ENCODE results near the gene NRGN. TPM values are rescaled to one million over a fixed set of nuclear protein-coding genes. Genes with fewer than 3 reads are reported as not detected.

Gene NRGN
- total RNA-seq, 1 donor from 2014 or later, result 17.3 TPM

DNA sequence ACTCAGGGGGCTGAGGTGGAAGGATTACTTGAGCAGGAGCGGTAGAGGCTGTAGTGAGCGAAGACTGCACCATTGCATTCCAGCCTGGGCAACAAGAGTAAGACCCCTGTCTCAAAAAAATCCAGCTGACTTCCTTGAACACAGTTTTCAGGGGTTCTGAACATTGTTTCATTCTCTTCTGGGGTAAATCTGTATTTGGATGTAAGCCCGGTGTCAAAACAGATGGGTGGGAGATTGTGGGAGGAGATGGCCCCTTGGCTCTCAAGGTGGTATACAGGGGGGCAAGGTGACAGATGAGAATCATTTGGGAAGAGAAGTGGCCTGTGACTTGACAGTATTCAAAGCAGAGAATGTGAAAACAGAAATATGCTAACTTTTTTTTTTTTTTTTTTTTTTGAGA is 17.6 kb downstream of the NRGN start:
- no peak overlapping the region for H3K4me3 Mint-ChIP-seq

DNA sequence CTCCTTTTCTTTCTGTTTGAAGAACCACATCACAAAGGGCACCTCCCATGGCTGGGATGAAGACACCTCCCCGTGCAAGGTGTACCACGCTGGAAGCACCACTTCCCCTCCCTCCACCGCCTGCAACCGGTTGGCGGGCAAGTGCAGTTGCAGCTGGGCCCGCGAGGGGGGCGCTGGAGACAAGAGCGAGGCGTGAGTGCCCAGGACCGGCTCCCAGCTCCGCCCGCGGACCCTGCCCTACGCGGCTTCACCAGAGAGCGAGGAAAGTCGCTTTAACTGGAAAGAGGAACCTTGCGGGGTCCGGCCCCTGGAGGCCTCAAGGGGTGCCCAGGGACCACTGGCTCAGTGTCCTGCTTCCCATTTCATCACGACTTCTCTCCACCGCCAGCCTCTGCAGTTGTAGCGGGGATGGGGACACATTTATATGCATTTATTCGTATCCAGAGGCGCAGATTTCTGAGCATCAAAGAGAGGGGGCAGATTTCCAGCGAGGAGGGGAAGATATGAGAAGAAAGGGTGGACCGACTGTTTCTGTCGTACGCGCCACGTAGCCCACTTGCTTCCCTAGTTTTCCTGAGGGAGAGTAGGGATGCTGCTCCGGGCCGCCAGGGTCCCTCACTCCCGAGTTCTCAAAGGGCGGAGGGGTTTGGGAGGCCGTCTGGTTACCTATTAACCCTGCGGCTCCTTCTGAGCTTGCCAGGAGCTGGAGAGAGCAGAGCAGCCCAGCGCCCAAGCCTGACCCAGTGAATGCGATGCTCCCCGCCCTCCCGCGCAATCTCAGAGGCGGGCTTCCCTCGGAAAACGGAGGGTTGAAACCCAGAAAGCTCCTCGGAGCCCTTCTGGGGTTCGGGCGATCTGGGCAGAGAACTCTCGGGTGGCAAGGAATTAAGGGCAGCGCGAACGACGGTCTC is 18.9 kb downstream of the NRGN start:
- peaks cover 86% of the 10 kb centered on the region for H3K27me3 Mint-ChIP-seq
- TF ChIP-seq, protein P1, sequence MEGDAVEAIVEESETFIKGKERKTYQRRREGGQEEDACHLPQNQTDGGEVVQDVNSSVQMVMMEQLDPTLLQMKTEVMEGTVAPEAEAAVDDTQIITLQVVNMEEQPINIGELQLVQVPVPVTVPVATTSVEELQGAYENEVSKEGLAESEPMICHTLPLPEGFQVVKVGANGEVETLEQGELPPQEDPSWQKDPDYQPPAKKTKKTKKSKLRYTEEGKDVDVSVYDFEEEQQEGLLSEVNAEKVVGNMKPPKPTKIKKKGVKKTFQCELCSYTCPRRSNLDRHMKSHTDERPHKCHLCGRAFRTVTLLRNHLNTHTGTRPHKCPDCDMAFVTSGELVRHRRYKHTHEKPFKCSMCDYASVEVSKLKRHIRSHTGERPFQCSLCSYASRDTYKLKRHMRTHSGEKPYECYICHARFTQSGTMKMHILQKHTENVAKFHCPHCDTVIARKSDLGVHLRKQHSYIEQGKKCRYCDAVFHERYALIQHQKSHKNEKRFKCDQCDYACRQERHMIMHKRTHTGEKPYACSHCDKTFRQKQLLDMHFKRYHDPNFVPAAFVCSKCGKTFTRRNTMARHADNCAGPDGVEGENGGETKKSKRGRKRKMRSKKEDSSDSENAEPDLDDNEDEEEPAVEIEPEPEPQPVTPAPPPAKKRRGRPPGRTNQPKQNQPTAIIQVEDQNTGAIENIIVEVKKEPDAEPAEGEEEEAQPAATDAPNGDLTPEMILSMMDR (conservative IDR thresholded peaks at IDR 0.05), result peak; percentile 82
- peak overlapping the region; percentile 65 for H3K27ac Mint-ChIP-seq
- H3K4me3 Mint-ChIP-seq, result peak overlapping the region; percentile 88
- peaks cover 3% of the 10 kb centered on the region for H3K36me3 Mint-ChIP-seq
- DNase-seq (ENCODE audit: extremely low spot score, unreplicated experiment), result no peak
- peaks cover 23% of the 10 kb centered on the region for H3K4me1 Mint-ChIP-seq (ENCODE audit: unreplicated experiment)
- no peaks in the 10 kb centered on the region for H3K9me3 Mint-ChIP-seq

More for the DNA sequence above, 17.6 kb downstream of the NRGN start:
- Mint-ChIP-seq H3K4me1 (ENCODE audit: unreplicated experiment) (peaks cover 16% of the 10 kb centered on the region), H3K27ac (no peak overlapping the region), H3K9me3 (no peaks in the 10 kb centered on the region), H3K36me3 (no peaks in the 10 kb centered on the region), H3K27me3 (peaks cover 86% of the 10 kb centered on the region)
- DNase-seq (ENCODE audit: extremely low spot score, unreplicated experiment), result no peak
- TF ChIP-seq, protein P1 (conservative IDR thresholded peaks at IDR 0.05), result no peak

DNA sequence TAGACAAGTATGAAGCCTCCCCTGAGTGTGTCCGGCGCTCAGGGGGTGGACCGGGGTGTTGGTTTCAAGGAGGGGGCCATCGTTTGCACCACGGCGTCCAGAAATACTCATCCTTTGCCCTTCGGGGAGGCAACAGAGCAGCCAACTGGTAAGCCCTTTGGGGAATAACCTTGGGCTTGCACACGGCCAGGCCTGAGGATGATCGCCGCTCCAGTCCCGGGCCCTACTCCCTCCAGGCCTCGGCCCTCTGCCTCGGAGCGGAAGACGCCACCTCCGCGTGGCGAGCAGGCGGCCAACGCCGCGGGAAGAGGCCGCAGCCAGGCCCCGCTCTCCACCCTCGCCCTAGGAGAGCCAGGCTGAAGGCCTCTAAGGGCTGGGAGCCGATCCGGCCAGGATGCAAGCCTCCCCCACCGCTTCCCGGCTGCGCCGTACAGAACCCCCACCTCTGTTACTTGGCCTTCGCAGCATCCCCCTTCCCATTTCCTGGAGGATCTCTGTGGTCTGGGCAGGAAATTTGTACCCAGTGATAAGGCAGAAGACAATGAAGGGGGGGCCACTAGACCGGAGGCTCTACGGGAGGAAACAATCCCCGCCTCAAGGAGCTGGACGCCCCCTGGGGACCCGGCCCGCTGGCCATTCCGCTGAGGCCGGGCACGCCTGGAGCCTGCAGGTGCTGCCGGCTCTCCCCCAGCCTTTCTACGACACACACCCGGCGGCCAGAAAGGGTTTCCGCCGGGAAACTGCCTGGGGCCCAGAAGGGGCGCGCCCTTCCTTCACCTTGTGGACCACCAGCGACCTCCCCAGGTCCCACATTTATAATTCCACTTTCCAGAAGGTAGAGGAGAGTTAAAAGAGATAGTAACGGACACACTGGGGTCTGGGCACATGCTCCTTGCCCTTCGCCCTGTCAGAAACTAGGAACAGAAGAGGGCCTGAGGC is 19.8 kb downstream of the NRGN start:
- TF ChIP-seq, protein P1 (conservative IDR thresholded peaks at IDR 0.05), result no peak
- Mint-ChIP-seq H3K36me3 (peaks cover 3% of the 10 kb centered on the region), H3K27me3 (peaks cover 80% of the 10 kb centered on the region), H3K9me3 (no peaks in the 10 kb centered on the region), H3K27ac (no peak overlapping the region), H3K4me1 (ENCODE audit: unreplicated experiment) (peaks cover 26% of the 10 kb centered on the region), H3K4me3 (peak overlapping the region; percentile 88)
- no peak for DNase-seq (ENCODE audit: extremely low spot score, unreplicated experiment)

DNA sequence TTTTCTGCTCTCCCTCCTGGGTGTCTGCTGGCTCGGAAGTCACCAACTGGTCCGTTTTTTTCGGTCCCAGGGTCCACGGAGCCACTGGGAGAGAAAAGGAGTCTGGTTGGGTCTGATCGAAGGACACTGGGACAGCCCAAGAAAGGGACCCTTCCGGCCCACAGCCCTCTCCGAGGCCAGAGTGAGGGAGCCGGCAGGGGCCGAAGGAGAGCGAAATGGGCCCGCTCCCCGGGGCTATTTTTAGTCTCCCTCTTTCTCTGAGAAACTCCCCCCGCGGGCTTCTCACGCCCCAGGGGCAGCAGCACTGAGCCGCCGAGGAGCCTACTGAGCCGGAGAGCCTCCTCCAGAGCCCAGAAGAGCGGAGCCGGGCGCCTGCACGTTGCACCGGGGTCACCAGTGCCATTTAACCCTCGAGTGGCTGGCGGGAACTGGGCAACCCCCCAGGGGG is 20.5 kb downstream of the NRGN start:
- DNase-seq (ENCODE audit: extremely low spot score, unreplicated experiment), result no peak
- Mint-ChIP-seq H3K36me3 (peaks cover 3% of the 10 kb centered on the region), H3K27ac (no peak overlapping the region), H3K4me1 (ENCODE audit: unreplicated experiment) (peaks cover 23% of the 10 kb centered on the region), H3K4me3 (peak overlapping the region; percentile 64), H3K27me3 (peaks cover 74% of the 10 kb centered on the region), H3K9me3 (no peaks in the 10 kb centered on the region)
- TF ChIP-seq, protein P1 (conservative IDR thresholded peaks at IDR 0.05), result no peak

DNA sequence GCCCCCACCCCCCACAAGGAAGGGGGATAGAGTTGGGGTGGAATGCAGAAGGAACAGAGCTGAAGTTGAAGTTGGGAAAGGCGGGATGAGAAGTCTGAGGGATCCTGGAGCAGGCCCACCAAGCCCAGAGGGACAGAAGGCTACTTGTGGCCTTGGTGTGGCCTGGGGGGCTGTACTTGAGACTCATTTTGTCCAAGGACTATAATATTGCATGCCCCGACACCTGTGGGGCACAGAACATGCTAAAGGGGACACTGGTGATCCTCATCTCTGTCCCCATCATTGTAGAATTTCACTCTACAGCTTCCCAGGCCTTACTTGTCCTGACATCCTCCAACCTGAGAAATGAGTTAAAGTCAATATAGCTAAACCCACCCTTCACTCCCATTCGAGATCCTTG is 21.1 kb downstream of the NRGN start:
- Mint-ChIP-seq H3K9me3 (no peaks in the 10 kb centered on the region), H3K27ac (no peak overlapping the region), H3K4me1 (ENCODE audit: unreplicated experiment) (peaks cover 23% of the 10 kb centered on the region), H3K27me3 (peaks cover 71% of the 10 kb centered on the region), H3K36me3 (peaks cover 3% of the 10 kb centered on the region), H3K4me3 (no peak overlapping the region)
- TF ChIP-seq, protein P1 (conservative IDR thresholded peaks at IDR 0.05), result no peak
- DNase-seq (ENCODE audit: extremely low spot score, unreplicated experiment), result no peak
